Ishikawa (cell line): ENCODE results near the gene ZNF592.

Experiments
- CEBPB ChIP-seq: IDR thresholded peaks from 2 replicates; pipeline ENCODE4 v1.6.1; 2012
- CREB1 ChIP-seq: IDR thresholded peaks from 2 replicates; pipeline ENCODE4 v1.6.1; 2012; ENCODE audit warnings: low read depth
- EGR1 ChIP-seq: IDR thresholded peaks from 2 replicates; pipeline ENCODE4 v1.6.1; 2012
- EP300 ChIP-seq: IDR thresholded peaks from 2 replicates; pipeline ENCODE4 v1.6.1; 2012; ENCODE audit warnings: borderline replicate concordance
- FOXM1 ChIP-seq: IDR thresholded peaks from 2 replicates; pipeline ENCODE4 v1.6.1; 2012; ENCODE audit warnings: low read depth, borderline replicate concordance
- NFIC ChIP-seq: IDR thresholded peaks from 2 replicates; pipeline ENCODE4 v1.6.1; 2012
- RAD21 ChIP-seq: IDR thresholded peaks from 2 replicates; pipeline ENCODE4 v1.6.1; 2012; ENCODE audit warnings: low read depth
- TAF1 ChIP-seq: IDR thresholded peaks from 2 replicates; pipeline ENCODE4 v1.6.1; 2012; ENCODE audit warnings: low read depth, mild to moderate bottlenecking
- TCF12 ChIP-seq: IDR thresholded peaks from 2 replicates; pipeline ENCODE4 v1.6.1; 2012; ENCODE audit warnings: low read depth
- TEAD4 ChIP-seq: IDR thresholded peaks from 2 replicates; pipeline ENCODE4 v1.6.1; 2012
- YY1 ChIP-seq: IDR thresholded peaks from 2 replicates; pipeline ENCODE4 v1.6.1; 2012; ENCODE audit warnings: low read depth
- ZBTB7A ChIP-seq: IDR thresholded peaks from 2 replicates; pipeline ENCODE4 v1.6.1; 2012; ENCODE audit warnings: low read depth
- TF ChIP-seq, protein P1 (sequence below): IDR thresholded peaks from 2 replicates; pipeline ENCODE4 v1.6.1; 2012
- TF ChIP-seq, protein P2 (sequence below): IDR thresholded peaks from 2 replicates; pipeline ENCODE4 v1.6.1; 2012; ENCODE audit warnings: low read depth, mild to moderate bottlenecking
- TF ChIP-seq, protein P3 (sequence below): IDR thresholded peaks from 2 replicates; pipeline ENCODE4 v1.6.1; 2012

ZNF592 gene, protein sequence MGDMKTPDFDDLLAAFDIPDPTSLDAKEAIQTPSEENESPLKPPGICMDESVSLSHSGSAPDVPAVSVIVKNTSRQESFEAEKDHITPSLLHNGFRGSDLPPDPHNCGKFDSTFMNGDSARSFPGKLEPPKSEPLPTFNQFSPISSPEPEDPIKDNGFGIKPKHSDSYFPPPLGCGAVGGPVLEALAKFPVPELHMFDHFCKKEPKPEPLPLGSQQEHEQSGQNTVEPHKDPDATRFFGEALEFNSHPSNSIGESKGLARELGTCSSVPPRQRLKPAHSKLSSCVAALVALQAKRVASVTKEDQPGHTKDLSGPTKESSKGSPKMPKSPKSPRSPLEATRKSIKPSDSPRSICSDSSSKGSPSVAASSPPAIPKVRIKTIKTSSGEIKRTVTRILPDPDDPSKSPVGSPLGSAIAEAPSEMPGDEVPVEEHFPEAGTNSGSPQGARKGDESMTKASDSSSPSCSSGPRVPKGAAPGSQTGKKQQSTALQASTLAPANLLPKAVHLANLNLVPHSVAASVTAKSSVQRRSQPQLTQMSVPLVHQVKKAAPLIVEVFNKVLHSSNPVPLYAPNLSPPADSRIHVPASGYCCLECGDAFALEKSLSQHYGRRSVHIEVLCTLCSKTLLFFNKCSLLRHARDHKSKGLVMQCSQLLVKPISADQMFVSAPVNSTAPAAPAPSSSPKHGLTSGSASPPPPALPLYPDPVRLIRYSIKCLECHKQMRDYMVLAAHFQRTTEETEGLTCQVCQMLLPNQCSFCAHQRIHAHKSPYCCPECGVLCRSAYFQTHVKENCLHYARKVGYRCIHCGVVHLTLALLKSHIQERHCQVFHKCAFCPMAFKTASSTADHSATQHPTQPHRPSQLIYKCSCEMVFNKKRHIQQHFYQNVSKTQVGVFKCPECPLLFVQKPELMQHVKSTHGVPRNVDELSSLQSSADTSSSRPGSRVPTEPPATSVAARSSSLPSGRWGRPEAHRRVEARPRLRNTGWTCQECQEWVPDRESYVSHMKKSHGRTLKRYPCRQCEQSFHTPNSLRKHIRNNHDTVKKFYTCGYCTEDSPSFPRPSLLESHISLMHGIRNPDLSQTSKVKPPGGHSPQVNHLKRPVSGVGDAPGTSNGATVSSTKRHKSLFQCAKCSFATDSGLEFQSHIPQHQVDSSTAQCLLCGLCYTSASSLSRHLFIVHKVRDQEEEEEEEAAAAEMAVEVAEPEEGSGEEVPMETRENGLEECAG (N-terminal part only)

DNA sequence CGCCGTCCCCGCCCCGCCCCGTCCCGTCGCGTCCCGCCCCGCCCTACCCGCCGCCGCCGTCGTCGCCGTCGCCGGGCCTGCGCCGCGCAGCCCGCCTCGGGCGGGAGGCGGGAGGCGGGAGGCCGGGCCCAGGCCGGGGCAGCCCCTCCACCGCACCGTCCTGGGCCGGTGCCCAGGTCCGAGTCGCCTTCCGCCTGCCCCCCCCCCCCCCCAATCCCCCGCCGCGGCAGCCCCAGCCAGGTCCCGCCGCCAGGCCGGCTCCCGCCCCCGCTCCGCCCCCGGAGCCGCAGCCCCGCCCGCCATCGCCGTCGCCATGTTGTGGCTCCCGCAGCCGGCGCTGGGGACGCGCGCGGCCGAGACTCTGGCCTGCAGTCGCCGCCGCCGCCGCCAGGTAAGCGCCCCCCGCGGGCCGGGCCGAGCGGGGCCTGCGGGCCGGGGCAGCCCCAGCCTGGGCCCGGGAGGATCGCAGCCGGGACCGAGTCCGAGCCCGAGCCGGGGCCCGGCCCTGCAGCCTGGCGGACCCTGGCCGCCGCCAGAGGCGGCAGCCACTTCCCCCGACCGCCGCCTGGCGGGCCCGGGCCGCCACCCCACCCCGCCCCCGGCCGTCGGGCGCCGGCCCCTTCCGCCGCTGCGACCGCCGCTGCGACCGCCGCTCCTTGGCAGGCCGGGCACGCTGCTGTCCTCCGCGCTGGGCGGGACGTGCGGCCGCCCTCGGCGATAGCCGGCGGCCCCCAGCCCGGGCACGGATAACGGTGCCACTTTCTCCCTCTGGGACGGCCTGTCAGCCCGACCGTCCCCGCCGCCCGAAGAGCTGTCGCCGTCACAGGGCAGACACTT, at the start of gene ZNF592:
ZNF592 (plus strand) TSS at position 319 of the 837 bp plus-strand sequence. CDS start 34,084 bp downstream, outside the sequence.
- TF ChIP-seq EP300, result 0 out of 2 replicates have a peak, but pooled peaks have one; percentile 3
- TF ChIP-seq CREB1, result no peak
- peak; percentile 25; the same call in 1 of the 2 replicates for TF ChIP-seq TAF1
- TF ChIP-seq TCF12, result 0 out of 2 replicates have a peak, but pooled peaks have one; percentile 7
- TF ChIP-seq, protein P1, sequence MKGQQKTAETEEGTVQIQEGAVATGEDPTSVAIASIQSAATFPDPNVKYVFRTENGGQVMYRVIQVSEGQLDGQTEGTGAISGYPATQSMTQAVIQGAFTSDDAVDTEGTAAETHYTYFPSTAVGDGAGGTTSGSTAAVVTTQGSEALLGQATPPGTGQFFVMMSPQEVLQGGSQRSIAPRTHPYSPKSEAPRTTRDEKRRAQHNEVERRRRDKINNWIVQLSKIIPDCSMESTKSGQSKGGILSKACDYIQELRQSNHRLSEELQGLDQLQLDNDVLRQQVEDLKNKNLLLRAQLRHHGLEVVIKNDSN, result no peak
- TF ChIP-seq EGR1, result peak; percentile 67; the same call in 1 of the 2 replicates
- TF ChIP-seq, protein P2, sequence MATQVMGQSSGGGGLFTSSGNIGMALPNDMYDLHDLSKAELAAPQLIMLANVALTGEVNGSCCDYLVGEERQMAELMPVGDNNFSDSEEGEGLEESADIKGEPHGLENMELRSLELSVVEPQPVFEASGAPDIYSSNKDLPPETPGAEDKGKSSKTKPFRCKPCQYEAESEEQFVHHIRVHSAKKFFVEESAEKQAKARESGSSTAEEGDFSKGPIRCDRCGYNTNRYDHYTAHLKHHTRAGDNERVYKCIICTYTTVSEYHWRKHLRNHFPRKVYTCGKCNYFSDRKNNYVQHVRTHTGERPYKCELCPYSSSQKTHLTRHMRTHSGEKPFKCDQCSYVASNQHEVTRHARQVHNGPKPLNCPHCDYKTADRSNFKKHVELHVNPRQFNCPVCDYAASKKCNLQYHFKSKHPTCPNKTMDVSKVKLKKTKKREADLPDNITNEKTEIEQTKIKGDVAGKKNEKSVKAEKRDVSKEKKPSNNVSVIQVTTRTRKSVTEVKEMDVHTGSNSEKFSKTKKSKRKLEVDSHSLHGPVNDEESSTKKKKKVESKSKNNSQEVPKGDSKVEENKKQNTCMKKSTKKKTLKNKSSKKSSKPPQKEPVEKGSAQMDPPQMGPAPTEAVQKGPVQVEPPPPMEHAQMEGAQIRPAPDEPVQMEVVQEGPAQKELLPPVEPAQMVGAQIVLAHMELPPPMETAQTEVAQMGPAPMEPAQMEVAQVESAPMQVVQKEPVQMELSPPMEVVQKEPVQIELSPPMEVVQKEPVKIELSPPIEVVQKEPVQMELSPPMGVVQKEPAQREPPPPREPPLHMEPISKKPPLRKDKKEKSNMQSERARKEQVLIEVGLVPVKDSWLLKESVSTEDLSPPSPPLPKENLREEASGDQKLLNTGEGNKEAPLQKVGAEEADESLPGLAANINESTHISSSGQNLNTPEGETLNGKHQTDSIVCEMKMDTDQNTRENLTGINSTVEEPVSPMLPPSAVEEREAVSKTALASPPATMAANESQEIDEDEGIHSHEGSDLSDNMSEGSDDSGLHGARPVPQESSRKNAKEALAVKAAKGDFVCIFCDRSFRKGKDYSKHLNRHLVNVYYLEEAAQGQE, result no peak
- no peak for TF ChIP-seq TEAD4
- no peak for TF ChIP-seq RAD21
- TF ChIP-seq FOXM1, result no peak
- TF ChIP-seq, protein P3, sequence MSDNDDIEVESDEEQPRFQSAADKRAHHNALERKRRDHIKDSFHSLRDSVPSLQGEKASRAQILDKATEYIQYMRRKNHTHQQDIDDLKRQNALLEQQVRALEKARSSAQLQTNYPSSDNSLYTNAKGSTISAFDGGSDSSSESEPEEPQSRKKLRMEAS, result no peak; the same call in 1 of the 2 replicates
- no peak; the same call in 1 of the 2 replicates for TF ChIP-seq ZBTB7A
- TF ChIP-seq NFIC, result 0 out of 2 replicates have a peak, but pooled peaks have one; percentile 3
- no peak for TF ChIP-seq CEBPB
- peak; percentile 86 for TF ChIP-seq YY1

DNA sequence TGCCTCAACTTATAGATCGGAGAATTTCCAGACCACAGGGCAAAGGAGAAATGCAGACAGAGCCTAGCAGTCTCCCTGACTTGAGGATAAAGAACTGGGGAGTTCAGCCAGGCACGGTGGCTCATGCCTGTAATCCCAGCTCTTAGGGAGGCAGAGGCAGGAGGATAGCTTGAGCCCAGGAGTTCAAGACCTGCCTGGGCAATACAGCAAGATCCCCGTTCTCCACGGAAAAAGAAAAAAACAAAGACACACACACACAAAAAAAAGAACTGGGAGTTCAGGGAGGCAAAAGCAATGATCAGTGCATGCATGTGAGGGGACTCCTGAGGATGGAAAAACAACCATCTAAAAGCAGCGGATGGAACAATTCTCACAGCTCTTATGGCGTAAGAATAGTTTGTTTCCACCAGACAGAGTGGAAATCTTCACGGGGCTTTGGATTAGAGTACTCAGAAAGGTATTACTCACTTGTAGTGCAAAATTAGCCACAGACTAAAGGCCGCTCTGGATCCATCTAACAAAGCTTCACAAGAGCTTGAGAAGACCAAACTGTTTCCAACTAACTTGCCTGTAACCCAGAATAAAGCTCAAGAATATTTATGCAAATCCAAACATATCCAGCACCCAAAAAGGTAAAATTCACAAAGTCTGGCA, 48.7 kb upstream of the ZNF592 start:
- no peak for TF ChIP-seq YY1
- TF ChIP-seq TCF12, result no peak

DNA sequence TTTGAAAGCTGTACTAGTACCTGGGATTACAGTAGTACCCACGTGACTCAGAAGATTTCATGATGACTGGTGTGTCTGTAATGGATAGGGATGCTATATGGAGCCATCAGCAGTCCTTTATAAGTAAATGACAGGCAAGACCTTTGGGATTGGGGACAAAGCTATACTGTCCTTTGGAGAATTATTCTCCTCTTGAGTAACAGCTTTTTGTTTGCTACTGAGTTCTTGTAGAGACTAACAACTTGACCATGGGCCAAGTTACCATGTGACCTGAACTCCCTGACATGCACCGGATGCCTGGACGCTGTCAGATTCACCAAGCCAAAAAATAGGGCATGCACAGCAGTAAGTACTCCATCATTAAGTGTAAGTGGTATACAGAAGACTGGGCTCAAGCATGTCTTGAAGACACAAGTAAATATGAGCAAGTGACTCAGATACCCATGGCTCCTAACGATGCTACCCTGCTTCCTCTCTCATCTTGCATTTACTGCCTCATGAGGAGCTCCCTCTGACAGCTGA, 45.4 kb upstream of the ZNF592 start:
- TF ChIP-seq EGR1 (no peak), CREB1 (no peak), NFIC (no peak), FOXM1 (no peak), EP300 (no peak), YY1 (no peak), CEBPB (no peak), RAD21 (no peak), ZBTB7A (no peak), TCF12 (no peak), TEAD4 (no peak)
- TF ChIP-seq, protein P1, result no peak
- TF ChIP-seq, protein P3, result no peak
- TF ChIP-seq, protein P2, result no peak
